Measurements from ENCODE around the gene KRTAP2-4.
"Not testable (repeated sequence)": the region's sequence is repeated elsewhere in the genome, so short reads cannot be mapped to it uniquely, and the experiment has no call there.

Gene KRTAP2-4

GRCh38 chr17:41069031-41069430 lies 3.4 kb upstream of the KRTAP2-4 start:
- DNase-seq = no peak

DNA sequence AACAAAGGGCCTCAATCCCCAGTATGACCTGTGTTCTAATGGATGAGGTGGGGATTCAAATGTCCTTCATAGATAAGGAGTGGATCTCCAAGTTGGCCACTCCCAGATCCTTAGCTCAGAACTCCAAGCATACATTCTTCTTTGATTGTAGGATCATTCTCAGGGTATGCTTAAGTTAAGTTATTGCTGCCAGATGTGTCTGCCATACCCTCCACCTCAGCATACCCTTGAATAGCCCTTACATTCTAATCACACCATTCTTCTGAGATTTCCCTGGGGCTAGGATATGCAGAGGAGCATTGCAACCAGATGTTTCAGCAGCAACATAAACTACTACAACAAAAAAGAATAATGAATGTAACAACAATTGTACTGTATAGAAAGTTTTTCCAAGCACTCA lies 1.6 kb upstream of the KRTAP2-4 start:
- DNase-seq = no peak

DNA sequence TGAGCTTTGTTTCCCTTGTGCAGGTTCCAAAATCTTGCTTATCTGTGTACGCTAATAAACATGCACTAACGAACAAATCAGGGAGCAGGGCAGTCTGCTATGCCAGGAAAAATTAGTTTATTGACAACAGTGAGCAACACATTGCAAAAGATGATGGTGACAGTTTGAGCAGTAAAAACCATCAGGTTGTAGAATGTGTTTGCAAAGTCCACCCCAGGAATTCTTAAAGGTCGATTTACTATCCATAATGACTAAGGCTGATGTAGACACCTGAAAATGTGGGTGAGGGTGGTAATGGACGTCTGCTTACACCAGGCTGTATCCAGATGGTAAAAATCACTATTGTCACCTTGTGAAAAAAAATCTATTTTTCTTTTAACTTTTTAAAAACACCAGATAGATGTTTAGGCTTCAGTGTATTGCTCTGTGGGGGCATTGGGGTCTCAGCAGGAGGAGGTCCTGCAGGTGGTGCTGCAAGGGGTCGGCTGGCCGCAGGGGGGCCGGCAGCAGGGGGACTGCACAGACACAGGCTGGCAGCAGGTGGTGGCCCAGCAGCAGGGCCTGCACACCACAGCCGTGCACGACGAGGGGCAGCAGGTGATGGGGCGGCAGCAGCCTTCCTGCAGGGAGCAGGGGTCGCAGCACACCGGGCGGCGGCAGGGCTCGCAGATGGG lies 526 bp downstream of the KRTAP2-4 start:
- not testable (repeated sequence) for DNase-seq

GRCh38 chr17:41064301-41064700 lies 1.4 kb downstream of the KRTAP2-4 start:
- no peak for DNase-seq

DNA sequence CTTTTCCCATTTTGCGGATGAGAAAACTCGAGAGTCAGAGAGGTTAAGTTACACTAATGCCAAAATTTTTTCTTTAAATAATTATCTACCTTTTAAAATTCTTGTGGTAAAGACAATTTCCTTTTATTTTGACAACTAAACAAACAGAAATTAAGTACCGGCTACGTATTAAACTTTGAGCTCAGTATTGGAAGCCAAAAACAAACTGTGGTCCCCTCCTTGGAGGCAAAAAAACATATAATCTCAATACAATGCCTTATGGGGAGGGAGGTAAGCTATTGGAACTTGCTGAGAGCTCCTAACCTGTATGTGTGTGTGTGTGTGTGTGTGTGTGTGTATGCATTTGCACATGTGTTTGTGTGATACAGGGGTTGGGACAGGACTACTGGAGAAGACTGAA lies 2.2 kb downstream of the KRTAP2-4 start:
- no peak for DNase-seq

DNA sequence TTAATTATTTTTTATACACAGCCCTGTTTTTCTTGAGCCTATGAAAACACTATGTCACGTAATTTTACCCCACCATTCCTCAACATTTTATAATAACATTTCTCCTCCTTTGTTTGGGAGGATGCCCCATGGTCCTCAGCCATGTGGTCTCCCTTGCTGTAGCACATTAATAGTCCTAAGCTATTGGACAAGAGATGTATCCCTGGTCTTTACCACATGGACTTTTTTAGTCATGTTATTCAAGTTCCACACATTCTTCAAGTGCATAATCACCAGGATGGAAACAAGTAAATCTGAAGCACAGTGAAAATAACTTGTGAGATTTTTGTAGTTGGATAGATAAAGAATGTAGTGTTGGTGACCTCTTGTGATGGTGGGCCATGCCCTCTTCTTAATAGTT lies 3.7 kb downstream of the KRTAP2-4 start:
- DNase-seq = no peak

- DNase-seq = no peak
These were observed 5.6 kb downstream of the KRTAP2-4 start, which contains the start of gene KRTAP2-3 for GRCh38 chr17:41060052-41060604. KRTAP2-3 (minus strand) TSS chr17:41060114; CDS start chr17:41060050, 64 bp downstream.

GRCh38 chr17:41059276-41060051 lies 6.2 kb downstream of the KRTAP2-4 start:
- DNase-seq = not testable (repeated sequence)

DNA sequence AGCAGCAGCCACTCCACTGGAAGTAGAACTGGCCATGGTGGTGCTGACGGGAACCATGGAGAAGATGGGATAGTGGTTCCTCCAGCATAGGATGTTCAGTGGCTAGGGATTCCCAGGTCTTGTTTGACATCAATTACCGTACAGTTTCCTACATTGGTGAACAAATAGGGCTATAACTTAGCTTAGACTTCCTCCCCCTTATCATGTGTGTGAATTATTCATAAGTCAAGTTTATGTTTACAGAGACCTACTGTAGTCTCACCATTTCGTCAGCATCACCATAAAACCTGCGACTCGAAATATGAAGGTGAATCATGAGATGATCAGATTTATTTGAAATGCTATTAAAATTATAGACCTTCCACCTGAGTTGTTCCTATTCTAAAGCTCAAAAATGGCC lies 6.9 kb downstream of the KRTAP2-4 start:
- no peak for DNase-seq

DNA sequence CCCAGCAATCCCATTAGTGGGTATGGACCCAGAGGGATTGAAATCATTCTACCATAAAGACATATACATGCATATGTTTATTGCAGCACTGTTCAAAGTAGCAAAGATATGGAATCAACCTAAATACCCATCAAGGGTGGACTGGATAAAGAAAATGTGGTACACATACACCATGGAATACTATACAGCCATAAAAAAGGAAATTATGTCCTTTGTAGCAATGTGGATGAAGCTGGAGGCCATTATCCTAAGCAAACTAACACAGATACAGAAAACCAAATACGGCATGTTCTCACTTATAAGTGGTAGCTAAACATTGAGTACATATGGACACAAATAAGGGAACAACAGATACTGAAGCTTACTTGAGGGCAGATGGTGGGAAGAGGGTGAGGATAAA lies 8.1 kb downstream of the KRTAP2-4 start:
- DNase-seq = no peak

GRCh38 chr17:41055130-41055529 lies 10.5 kb downstream of the KRTAP2-4 start, which contains the start of gene KRTAP2-2:
KRTAP2-2 (minus strand) TSS chr17:41055230; CDS start chr17:41055211, 19 bp downstream.
- DNase-seq = not testable (repeated sequence)

DNA sequence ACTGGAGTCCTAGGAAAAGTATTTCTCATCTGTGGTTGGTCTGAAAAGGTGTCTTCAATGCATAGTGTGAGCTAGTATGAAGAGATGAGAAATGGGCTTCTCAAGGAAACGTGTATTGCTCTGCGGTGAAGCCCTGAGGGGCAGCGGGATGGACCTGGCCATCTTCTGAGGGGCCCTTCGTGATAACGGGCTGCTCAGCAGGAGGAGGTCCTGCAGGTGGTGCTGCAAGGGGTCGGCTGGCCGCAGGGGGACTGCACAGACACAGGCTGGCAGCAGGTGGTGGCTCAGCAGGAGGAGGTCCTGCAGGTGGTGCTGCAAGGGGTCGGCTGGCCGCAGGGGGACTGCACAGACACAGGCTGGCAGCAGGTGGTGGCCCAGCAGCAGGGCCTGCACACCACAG lies 11.1 kb downstream of the KRTAP2-4 start:
- DNase-seq = not testable (repeated sequence)

DNA sequence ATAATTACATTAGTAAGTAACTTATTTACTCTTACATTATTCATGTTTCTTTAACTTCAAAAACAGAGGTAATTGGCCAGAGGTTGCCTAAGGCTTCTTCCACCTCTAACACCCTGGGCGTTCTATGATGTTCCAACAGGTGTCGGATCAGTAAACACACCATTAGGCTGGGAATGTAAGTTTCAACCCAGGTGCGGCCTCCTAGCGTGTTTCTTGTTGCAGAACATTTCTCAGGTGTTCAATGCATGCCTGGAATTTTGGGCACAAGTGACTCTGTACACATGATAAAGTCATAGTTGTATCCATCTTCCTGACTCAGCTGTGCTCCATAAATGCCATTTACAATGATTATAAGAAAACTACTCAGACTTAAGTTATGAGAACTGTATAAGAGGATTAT lies 11.7 kb downstream of the KRTAP2-4 start:
- DNase-seq = no peak

- DNase-seq = no peak
These were observed 13.1 kb downstream of the KRTAP2-4 start for GRCh38 chr17:41052566-41052965.

DNA sequence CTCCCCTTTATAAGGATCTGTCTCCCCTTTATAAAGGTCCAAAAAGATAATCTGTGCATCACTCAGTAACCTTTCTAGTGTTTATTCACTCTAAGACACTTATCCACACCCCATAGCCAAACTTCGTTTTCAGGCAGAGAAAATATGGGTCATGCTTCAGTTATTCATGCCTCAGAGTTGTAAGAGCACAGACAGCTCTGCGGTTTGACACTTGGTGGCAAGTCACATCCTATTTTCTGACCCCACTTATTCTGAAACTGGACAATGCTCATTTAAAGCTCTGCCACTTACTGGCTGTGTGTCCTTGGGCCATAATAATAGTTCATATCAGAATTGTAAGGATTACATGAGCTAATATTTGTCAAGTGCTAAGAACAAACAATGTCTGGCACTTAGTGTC lies 16.6 kb downstream of the KRTAP2-4 start:
- DNase-seq = no peak

DNA sequence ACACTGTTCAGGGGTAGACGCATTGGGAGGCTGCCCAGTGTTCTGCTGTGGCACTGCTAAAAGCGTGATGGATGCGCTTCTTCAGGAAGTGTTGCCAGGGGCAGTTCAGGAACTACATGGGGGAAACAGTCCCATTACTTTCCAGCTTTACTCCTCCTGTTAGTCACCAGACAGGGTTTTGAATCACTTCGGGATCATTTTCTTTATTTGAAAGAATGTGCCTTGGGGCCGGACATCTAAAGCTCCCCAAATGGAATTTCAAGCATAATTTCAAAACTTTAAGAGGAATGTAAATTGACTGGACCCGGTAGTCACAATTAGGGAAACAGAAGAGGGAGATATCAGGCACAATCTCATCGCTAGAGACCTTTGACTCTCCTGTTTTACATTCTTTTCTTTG lies 17.2 kb downstream of the KRTAP2-4 start:
- no peak for DNase-seq

- not testable (repeated sequence) for DNase-seq
These were observed 18.8 kb downstream of the KRTAP2-4 start, which contains the start of gene KRTAP2-1 for GRCh38 chr17:41046735-41047465. KRTAP2-1 (minus strand) TSS chr17:41047316; CDS start chr17:41047267, 49 bp downstream.

DNA sequence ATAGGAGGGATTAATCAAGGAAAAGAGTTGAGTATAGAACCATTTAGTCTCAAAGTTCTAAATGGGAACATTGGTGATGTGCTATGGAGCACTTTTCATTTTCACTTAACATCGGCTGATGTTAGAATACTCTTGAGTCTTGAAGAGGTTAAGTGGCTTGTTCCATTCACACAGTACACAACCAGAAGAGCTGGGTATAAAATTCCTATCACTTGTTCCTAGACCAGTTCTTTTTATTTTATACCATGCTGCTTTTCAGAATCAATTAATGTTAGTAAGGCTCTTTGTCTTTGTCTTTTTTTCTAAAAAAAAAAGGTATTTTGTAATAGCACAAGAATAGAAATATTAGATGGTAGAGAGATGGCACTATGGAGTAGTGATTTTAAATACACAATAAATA lies 22.7 kb downstream of the KRTAP2-4 start:
- no peak for DNase-seq

DNA sequence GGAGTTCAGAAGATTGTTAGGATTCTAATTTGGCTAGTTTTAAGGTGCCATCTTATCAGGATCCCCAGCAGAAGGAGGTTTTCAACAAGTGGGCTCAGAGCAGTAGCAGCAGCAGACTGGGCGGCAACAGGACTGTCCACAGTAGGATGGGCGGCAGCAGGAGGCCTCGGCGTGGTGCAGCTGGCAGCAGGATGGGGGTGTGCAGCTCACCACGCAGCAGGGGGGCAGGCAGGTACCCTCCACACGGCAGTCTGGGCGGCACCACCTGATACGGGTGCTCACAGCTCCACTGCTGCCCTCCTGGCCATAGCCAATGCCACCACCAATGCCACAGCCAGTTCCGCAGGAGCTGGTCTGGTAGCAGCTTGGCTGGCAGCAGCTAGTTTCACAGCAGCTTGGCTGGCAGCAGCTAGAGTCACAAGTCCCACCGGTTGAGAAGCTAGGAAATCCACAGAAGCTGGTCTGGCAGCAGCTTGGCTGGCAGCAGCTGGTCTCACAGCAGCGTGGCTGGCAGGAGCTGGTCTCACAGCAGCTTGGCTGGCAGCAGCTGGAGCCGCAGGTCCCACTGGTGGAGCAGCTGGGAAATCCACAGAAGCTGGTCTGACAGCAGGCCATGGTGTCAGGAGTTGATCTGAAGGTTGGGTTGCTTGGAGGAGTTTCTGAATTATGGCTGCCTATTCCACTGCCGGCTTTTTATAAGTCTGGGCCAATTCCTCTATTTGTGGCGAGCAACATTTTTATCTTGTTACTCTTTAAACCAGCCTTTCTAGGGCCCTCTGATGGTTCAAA lies 24.7 kb downstream of the KRTAP2-4 start, which contains the start of gene KRTAP1-1:
Gene KRTAP1-1 (minus strand): TSS at position 668 of the 789 bp plus-strand sequence. CDS start 53 bp downstream, at position 615.
- not testable (repeated sequence) for DNase-seq

DNA sequence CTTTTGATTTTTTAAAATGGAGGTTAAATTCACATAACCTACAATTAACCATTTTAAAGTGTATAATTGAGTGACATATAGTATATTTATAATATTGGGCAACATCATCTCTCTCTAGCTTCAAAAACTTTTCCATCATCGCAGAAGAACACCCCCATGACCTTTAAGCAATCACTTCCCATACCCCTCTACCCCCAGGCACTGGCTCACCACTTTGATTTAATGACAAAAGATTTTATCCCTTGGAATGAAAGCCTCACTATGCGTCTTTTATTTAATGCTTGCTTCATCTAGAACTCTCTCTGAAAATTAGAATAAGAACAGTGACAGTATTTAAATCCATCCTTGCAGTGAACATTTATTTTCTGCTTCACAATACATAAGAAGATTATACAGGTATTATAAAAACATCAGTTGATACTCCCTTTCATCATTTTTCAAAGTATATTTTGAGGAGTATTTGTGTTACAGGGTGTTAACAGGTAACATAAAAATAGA lies 27.8 kb downstream of the KRTAP2-4 start:
- DNase-seq = no peak

DNA sequence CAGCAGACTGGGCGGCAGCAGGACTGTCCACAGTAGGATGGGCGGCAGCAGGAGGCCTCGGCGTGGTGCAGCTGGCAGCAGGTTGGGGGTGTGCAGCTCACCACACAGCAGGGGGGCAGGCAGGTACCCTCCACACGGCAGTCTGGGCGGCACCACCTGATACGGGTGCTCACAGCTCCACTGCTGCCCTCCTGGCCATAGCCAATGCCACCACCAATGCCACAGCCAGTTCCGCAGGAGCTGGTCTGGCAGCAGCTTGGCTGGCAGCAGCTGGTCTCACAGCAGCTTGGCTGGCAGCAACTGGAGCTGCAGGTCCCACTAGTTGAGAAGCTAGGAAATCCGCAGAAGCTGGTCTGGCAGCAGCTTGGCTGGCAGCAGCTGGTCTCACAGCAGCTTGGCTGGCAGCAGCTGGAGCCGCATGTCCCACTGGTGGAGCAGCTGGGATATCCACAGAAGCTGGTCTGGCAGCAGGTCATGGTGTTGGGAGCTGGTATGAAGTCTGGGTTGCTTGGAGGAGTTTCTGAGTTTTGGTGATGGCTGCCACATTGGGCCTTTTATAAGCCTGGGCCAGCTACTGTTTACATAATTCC lies 31.2 kb downstream of the KRTAP2-4 start, which contains the start of gene KRTAP1-3:
Gene KRTAP1-3 (minus strand): TSS at position 529 of the 590 bp plus-strand sequence. CDS start 53 bp downstream, at position 476.
- DNase-seq = not testable (repeated sequence)
